Upper lobe of left lung (tissue), 4 donors: Measurements from ENCODE around the gene NFKB1.

Experiments
- EP300 ChIP-seq, 4 donors: sonication (generic); formaldehyde crosslinking; IDR thresholded peaks; one replicate each; pipeline ENCODE4 v1.5.1; 2017; ENCODE audit warnings: antibody characterized with exemption in 4 of 4, control low read depth in 2 of 4
- POLR2A ChIP-seq, 4 donors: fragments of 450-650 bp; IDR thresholded peaks; one replicate each; pipeline ENCODE4 v1.5.1; 2016 to 2017; ENCODE audit warnings: antibody characterized with exemption in 4 of 4, mild to moderate bottlenecking in 2 of 4
- POLR2AphosphoS5 ChIP-seq, 2 donors: sonication (generic); formaldehyde crosslinking; IDR thresholded peaks; one replicate each; pipeline ENCODE4 v1.5.1; 2017; ENCODE audit warnings: antibody characterized with exemption in 2 of 2
- TF ChIP-seq, protein P1 (sequence below), 6 experiments: fragments of 450-650 bp in 4 of 6; fragments of 200-600 bp in 2 of 6; sonication (generic) in 2 of 6; IDR thresholded peaks; one replicate each; pipeline ENCODE4 v1.5.1; 2016 to 2019; ENCODE audit warnings: antibody characterized with exemption in 6 of 6

DNA sequence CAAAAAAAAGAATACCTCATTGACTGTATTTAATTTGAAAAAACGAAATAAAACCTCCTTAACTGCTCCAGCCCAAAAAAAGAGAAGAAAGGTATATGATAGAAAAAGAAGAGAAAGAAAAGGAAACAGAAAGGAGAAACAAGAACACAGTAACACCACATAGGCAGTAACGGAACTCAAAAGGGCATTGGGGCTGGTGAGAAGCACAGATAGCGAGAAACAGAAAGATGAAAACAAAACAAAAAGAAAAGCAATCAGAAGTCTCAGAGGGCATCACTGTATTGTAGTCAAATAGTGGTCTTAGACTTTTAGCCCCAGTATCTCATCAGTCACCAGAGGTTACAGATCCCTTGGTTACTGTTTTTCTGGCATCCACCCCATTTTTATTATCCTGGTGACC, 88.6 kb downstream of the NFKB1 start:
- TF ChIP-seq POLR2A (IDR thresholded peaks at IDR 0.05) (no peak), EP300 (IDR thresholded peaks at IDR 0.05) (no peak), POLR2AphosphoS5 (IDR thresholded peaks at IDR 0.05) (no peak)
- TF ChIP-seq, protein P1, sequence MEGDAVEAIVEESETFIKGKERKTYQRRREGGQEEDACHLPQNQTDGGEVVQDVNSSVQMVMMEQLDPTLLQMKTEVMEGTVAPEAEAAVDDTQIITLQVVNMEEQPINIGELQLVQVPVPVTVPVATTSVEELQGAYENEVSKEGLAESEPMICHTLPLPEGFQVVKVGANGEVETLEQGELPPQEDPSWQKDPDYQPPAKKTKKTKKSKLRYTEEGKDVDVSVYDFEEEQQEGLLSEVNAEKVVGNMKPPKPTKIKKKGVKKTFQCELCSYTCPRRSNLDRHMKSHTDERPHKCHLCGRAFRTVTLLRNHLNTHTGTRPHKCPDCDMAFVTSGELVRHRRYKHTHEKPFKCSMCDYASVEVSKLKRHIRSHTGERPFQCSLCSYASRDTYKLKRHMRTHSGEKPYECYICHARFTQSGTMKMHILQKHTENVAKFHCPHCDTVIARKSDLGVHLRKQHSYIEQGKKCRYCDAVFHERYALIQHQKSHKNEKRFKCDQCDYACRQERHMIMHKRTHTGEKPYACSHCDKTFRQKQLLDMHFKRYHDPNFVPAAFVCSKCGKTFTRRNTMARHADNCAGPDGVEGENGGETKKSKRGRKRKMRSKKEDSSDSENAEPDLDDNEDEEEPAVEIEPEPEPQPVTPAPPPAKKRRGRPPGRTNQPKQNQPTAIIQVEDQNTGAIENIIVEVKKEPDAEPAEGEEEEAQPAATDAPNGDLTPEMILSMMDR (IDR thresholded peaks at IDR 0.05): no peak
